ENCODE data around the gene PRDM5.

Gene PRDM5

DNA sequence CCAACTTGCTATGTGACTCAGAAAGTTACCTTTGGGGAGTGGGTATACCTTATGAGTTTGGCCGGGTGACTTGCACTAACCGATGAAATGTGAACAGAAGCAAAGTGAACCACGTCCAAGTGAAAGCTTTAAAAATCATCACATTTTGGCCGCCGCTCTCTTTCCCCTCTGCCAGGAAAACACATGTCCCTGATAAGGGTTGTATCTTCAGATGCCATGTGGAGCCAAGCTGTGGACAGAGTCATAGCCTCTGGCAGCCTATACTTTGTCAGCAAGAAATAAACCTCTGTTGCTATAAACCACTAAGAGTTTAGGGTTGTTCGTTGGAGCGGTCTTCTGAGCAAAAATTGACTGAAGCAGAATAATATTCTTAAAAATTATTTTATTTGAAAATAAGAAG lies 92.3 kb downstream of the PRDM5 start:
- no peak overlapping the region for H3K4me3 ChIP-seq (ENCODE audit: low read length)

GRCh38 chr4:120829113-120829831 lies 93.3 kb downstream of the PRDM5 start:
- no peak for DNase-seq (ENCODE audit: low read depth, low spot score)
- H3K4me3 ChIP-seq (ENCODE audit: low read length): no peak overlapping the region

More for the DNA sequence above, 92.3 kb downstream of the PRDM5 start:
- no peak for DNase-seq (ENCODE audit: low read depth, low spot score)

GRCh38 chr4:120826853-120827252 lies 95.7 kb downstream of the PRDM5 start:
- no peak for DNase-seq (ENCODE audit: low read depth, low spot score)
- H3K4me3 ChIP-seq (ENCODE audit: low read length): no peak overlapping the region

DNA sequence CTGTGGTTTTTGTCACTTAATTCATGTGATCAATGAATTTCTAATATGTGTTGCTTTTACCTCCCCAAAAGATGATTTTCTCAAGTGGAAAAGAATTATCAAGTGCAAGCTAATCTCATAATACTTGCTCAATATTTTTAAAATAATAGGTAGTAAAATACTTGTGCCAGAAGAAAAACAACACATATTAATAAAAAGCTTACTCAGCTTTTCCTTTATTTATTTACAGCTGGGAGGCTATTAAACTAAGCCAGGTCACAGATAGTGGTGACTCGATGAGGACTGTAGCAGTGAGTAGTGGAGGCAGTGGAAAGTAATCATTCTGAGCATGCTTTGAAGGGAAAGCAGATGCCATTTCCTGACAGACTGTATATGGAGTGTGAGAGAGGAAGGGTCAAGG lies 96.1 kb downstream of the PRDM5 start:
- no peak overlapping the region for H3K4me3 ChIP-seq (ENCODE audit: low read length)
- no peak for DNase-seq (ENCODE audit: low read depth, low spot score)

DNA sequence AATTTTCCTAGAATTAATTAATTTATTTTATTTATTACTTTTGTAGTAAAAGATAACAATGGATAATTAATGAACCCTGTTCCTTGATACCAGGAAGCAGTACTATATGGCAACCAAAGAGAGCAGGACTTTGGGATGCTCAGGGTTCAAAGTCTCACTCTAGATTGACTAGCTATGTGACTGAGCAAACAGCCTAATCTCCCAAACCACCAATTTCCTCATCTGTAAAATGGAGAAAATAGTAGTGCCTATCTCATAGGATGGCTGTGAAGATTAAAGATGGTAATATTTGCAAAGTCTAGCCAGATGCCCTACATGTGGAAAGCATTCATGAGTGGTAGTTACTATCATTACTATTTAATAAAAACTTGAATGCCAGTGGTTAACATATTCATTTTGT lies 97.6 kb downstream of the PRDM5 start:
- no peak overlapping the region for H3K4me3 ChIP-seq (ENCODE audit: low read length)
- DNase-seq (ENCODE audit: low read depth, low spot score): no peak

GRCh38 chr4:120821977-120822376 lies 100.5 kb downstream of the PRDM5 start:
- DNase-seq (ENCODE audit: low read depth, low spot score): no peak
- no peak overlapping the region for H3K4me3 ChIP-seq (ENCODE audit: low read length)

GRCh38 chr4:120821029-120821428 lies 101.5 kb downstream of the PRDM5 start:
- no peak overlapping the region for H3K4me3 ChIP-seq (ENCODE audit: low read length)
- DNase-seq (ENCODE audit: low read depth, low spot score): no peak

DNA sequence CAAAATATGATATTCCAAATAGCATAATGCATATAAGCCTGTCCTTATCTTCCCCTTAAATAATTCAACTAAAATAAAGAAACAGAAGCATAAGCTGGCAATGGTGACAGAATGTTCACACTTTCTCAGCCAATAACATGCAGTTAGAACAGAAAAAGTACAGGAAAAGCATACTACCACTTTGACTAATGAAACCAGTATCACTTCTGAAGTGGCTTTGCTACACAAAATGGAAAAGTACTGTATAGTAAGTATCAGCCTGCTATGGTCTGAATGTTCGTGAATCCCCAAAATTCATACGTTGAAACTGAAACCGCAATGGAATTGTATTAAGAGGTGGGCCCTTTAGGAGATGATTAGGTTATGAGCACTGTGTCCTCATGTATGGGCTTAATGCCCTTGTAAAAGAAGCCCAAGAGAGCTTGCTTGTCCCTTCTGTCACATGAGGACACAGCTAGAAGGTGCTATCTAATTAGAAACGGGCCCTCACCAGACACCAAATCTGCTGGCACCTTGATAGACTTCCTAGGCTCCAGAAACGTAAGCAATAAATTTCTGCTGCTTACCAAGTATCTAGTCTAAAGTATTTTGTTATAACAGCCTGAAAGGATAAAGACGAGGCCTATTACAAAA lies 102.6 kb downstream of the PRDM5 start:
- H3K4me3 ChIP-seq (ENCODE audit: low read length): no peak overlapping the region
- DNase-seq (ENCODE audit: low read depth, low spot score): no peak

DNA sequence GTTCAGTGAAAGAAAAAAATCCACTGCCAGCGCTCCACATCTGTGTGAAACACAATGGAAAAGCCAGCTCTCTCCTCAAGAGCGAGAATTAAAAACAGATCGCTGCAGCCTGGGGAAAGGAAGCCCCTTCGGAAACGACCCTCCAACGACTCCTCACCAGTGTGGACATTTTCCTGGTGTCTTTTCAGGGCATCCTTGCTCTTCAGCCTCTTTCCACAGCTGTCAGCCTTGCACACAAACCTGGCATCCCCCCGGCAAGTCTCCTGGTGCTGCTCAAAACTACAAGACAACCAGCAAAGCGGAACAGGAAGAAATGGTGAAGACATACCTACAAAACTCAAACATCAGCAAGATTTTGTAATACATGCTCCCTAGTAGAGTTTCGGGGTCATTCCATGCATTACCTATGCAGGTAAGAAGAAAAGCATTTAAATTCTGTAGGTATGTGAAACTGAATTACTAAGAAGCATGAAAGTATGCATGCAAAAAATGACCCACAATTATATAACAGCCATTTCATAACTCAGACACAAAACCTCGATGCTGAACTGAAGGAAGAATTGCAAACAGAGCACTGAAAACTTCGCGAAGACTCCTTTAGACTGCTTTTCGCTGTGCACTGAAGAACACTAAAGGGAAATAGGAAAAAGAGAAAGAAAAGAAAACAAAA lies 106.1 kb downstream of the PRDM5 start:
- H3K4me3 ChIP-seq (ENCODE audit: low read length): no peak overlapping the region
- DNase-seq (ENCODE audit: low read depth, low spot score): no peak

DNA sequence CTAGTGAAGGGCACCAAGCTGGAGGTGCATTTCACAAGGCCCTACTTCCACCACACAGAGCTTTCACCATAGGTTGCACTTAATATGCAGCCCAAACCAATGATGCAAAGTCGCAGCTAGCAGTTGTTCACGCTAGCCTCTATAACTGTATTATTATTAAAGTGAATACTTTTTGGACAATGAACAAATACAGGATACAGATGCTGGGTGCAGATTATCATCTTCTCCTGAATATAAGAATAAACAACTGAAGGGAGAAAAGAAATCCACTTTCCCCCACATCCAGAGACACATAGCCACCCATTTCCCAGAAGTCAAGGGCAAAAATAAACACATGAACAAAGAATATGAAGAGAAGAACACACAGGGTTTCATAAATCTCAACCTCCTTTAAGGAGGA lies 107.2 kb downstream of the PRDM5 start:
- H3K4me3 ChIP-seq (ENCODE audit: low read length): no peak overlapping the region
- no peak for DNase-seq (ENCODE audit: low read depth, low spot score)

- DNase-seq (ENCODE audit: low read depth, low spot score): no peak
- no peak overlapping the region for H3K4me3 ChIP-seq (ENCODE audit: low read length)
These were observed 107.6 kb downstream of the PRDM5 start for GRCh38 chr4:120814886-120815285.

DNA sequence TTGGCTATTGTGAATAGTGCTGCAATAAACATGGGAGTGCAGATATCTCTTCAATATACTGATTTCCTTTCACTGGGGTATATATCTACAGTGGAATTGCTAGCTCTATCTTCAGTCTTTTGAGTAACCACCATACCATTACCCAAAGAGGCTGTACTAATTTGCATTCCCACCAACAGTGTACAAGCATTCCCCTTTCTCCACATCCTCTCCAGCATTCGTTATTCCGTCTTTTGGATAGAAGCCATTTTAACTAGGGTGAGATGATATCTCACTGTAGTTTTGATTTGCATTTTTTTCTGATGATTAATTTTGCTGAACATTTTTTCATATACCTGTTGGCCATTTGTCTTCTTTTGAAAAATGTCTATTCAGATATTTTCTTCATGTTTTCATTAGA lies 110.3 kb downstream of the PRDM5 start:
- no peak for DNase-seq (ENCODE audit: low read depth, low spot score)
- H3K4me3 ChIP-seq (ENCODE audit: low read length): no peak overlapping the region

- no peak overlapping the region for H3K4me3 ChIP-seq (ENCODE audit: low read length)
- DNase-seq (ENCODE audit: low read depth, low spot score): no peak
These were observed 113.0 kb downstream of the PRDM5 start for GRCh38 chr4:120809518-120809917.

DNA sequence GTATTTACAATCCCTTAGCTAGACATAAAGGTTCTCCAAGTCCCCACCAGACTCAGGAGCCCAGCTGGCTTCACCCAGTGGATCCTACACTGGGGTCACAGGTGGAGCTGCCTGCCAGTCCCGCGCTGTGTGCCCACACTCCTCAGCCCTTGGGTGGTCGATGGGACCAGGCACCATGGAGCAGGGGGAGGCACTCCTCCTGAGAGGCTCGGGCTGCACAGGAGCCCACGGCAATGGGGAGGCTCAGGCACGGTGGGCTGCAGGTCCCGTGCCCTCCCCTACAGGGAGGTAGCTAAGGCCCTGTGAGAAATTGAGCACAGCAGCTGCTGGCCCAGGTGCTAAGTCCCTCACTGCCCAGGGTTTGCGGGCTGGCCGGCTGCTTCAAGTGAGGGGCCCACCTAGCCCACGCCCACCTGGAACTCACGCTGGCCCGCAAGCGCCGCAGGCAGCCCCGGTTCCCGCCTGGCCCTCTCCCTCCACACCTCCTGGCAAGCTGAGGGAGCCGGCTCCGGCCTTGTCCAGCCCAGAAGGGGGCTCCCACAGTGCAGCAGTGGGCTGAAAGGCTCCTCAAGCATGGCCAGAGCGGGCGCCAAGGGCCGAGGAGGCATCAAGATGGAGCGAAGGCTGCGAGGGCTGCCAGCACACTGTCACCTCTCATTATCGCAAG lies 113.9 kb downstream of the PRDM5 start:
- H3K4me3 ChIP-seq (ENCODE audit: low read length): no peak overlapping the region
- no peak for DNase-seq (ENCODE audit: low read depth, low spot score)

DNA sequence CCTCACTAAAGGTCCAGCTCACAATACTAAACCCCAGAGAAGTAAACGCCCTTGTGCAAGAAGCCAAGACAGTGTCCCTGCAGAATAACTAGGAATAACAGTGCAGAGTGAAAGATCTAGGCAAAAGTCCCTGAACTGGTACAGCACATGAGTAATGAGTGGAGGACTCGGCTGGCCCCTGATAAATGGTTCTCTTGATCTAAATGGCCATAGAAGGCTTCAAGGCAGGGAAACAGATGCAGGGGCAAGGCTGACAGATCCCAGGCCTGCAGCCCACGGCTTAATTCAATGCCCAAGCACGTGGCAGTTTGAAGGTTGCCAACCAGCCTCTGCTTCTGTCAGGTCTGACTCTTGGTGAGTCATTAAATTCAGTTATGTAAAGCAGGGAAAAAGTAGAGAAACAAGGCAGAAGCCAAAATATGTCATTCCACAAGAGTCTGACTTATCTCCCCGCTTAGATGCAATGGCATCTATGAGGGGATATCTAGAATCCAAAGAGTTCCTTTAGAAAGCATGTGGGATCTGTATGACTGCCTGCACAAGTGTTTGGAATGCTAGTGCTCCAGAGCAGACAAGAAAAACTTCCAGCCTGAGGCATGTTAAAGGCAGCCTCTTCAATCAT lies 121.3 kb downstream of the PRDM5 start:
- no peak for DNase-seq (ENCODE audit: low read depth, low spot score)
- no peak overlapping the region for H3K4me3 ChIP-seq (ENCODE audit: low read length)

GRCh38 chr4:120798570-120798969 lies 124.0 kb downstream of the PRDM5 start:
- H3K4me3 ChIP-seq (ENCODE audit: low read length): no peak overlapping the region
- no peak for DNase-seq (ENCODE audit: low read depth, low spot score)

- no peak for DNase-seq (ENCODE audit: low read depth, low spot score)
- no peak overlapping the region for H3K4me3 ChIP-seq (ENCODE audit: low read length)
These were observed 126.3 kb downstream of the PRDM5 start for GRCh38 chr4:120796271-120796670.

GRCh38 chr4:120785202-120785601 lies 137.3 kb downstream of the PRDM5 start:
- DNase-seq (ENCODE audit: low read depth, low spot score): no peak

DNA sequence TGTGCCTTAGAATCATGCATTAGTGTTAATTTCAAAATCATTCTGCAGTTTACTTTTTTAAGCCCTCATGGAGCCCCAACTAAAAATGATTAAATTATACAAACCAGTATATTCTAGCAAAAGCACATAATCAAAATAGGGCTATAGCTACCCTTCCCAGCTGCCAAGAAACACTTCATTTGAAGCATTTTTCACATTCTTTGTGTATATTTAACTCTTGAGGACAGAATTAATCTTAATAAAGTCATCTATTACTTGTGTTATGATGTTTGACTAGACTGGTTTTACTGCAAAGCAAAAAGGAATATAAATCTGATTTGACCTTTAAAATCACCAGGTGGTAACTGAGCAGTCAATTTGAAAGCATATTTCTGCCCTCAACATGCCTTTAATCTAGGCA lies 145.1 kb downstream of the PRDM5 start:
- H3K4me3 ChIP-seq (ENCODE audit: low read length): no peak overlapping the region
- no peak for DNase-seq (ENCODE audit: low read depth, low spot score)

More at GRCh38 chr4:120785202-120785601, 137.3 kb downstream of the PRDM5 start:
- no peak overlapping the region for H3K4me3 ChIP-seq (ENCODE audit: low read length)

- DNase-seq (ENCODE audit: low read depth, low spot score): no peak
- no peak overlapping the region for H3K4me3 ChIP-seq (ENCODE audit: low read length)
These were observed 147.1 kb downstream of the PRDM5 start for GRCh38 chr4:120775431-120775830.

All from Jurkat, Clone E6-1 (cell line).